Neuronal stem cell (in vitro differentiated cells): ENCODE measurements around the gene OTOA.
"Not testable (repeated sequence)": the region's sequence is repeated elsewhere in the genome, so short reads cannot be mapped to it uniquely, and the experiment has no call there.

ENCODE experiments used
- DNase-seq: peaks from one replicate; pipeline ENCODE4 v3.0.0-alpha.2; 2013; ENCODE audit warnings: low spot score
- H2AFZ ChIP-seq: one replicate; pipeline ENCODE4 v1.6.1; 2013; ENCODE audit warnings: mild to moderate bottlenecking, low read length, inconsistent platforms
- H2AK5ac ChIP-seq: 2 replicates; pipeline ENCODE4 v1.6.1; 2013; ENCODE audit warnings: low read depth, mild to moderate bottlenecking, inconsistent platforms, low read length, moderate library complexity, mixed read lengths
- H2BK120ac ChIP-seq: 2 replicates; pipeline ENCODE4 v1.6.1; 2013; ENCODE audit warnings: low read depth, mild to moderate bottlenecking, inconsistent platforms, low read length, moderate library complexity, mixed read lengths
- H2BK12ac ChIP-seq: one replicate; pipeline ENCODE4 v1.6.1; 2013; ENCODE audit warnings: low read length, inconsistent platforms
- H2BK15ac ChIP-seq: 2 replicates; pipeline ENCODE4 v1.6.1; 2013; ENCODE audit warnings: mild to moderate bottlenecking, low read length, inconsistent platforms, mixed read lengths
- H2BK5ac ChIP-seq: one replicate; pipeline ENCODE4 v1.6.1; 2013; ENCODE audit warnings: inconsistent platforms, mild to moderate bottlenecking, low read length, moderate library complexity
- H3K14ac ChIP-seq: one replicate; pipeline ENCODE4 v1.6.1; 2013; ENCODE audit warnings: low read length, inconsistent platforms
- H3K18ac ChIP-seq: 2 replicates; pipeline ENCODE4 v1.6.1; 2013; ENCODE audit warnings: low read length, inconsistent platforms
- H3K23ac ChIP-seq: 2 replicates; pipeline ENCODE4 v1.6.1; 2013; ENCODE audit warnings: low read depth, mild to moderate bottlenecking, mixed read lengths, low read length, inconsistent platforms; ENCODE audit not compliant: poor library complexity
- H3K27ac ChIP-seq: replicated peaks from 3 replicates; pipeline ENCODE4 v1.5.1; 2013; ENCODE audit warnings: low read length, inconsistent platforms
- H3K27me3 ChIP-seq, 3 experiments: 2 replicates each; pipeline ENCODE4 v1.6.1; 2013; ENCODE audit warnings: low read length in 3 of 3, mild to moderate bottlenecking in 2 of 3, inconsistent platforms in 1 of 3, low read depth in 1 of 3, mixed read lengths in 1 of 3, moderate library complexity in 1 of 3; ENCODE audit not compliant: control insufficient read depth in 3 of 3, insufficient read depth in 3 of 3
- H3K36me3 ChIP-seq, 2 donors: replicated peaks in 1 of 2; 2 replicates each; pipeline ENCODE4 v1.6.1; 2013; ENCODE audit warnings: low read length in 2 of 2; ENCODE audit not compliant: control insufficient read depth in 2 of 2, insufficient read depth in 2 of 2
- H3K4ac ChIP-seq: 2 replicates; pipeline ENCODE4 v1.6.1; 2013; ENCODE audit warnings: inconsistent platforms, mild to moderate bottlenecking, low read length, moderate library complexity
- H3K4me1 ChIP-seq, 2 donors: 1 replicate in 1 of 2; 2 replicates in 1 of 2; pipeline ENCODE4 v1.6.1; 2013; ENCODE audit warnings: low read length in 2 of 2, low read depth in 1 of 2; ENCODE audit not compliant: control insufficient read depth in 2 of 2, insufficient read depth in 1 of 2
- H3K4me2 ChIP-seq: one replicate; pipeline ENCODE4 v1.6.1; 2013; ENCODE audit warnings: mild to moderate bottlenecking, low read length, inconsistent platforms; ENCODE audit not compliant: insufficient read depth, poor library complexity, severe bottlenecking
- H3K4me3 ChIP-seq, 2 donors: 2 replicates each; pipeline ENCODE4 v1.5.1; 2013; ENCODE audit warnings: low read length in 2 of 2, mild to moderate bottlenecking in 2 of 2, inconsistent platforms in 1 of 2, moderate library complexity in 1 of 2
- H3K79me1 ChIP-seq: one replicate; pipeline ENCODE4 v1.6.1; 2013; ENCODE audit warnings: low read depth, mild to moderate bottlenecking, inconsistent platforms, low read length, moderate library complexity
- H3K9ac ChIP-seq: one replicate; pipeline ENCODE4 v1.6.1; 2013; ENCODE audit warnings: mild to moderate bottlenecking, low read depth, low read length, inconsistent platforms; ENCODE audit not compliant: poor library complexity
- H3K9me3 ChIP-seq, 2 donors: replicated peaks in 1 of 2; 2 replicates each; pipeline versions ENCODE3 to v1.6.1; 2013; ENCODE audit warnings: low read length in 2 of 2, mild to moderate bottlenecking in 2 of 2, inconsistent platforms in 1 of 2, low read depth in 1 of 2, mixed read lengths in 1 of 2, moderate library complexity in 1 of 2; ENCODE audit not compliant: control insufficient read depth in 2 of 2, insufficient read depth in 1 of 2
- H4K8ac ChIP-seq: one replicate; pipeline ENCODE4 v1.6.1; 2013; ENCODE audit warnings: low read depth, mild to moderate bottlenecking, inconsistent platforms, low read length, moderate library complexity
- H4K91ac ChIP-seq: one replicate; pipeline ENCODE4 v1.6.1; 2013; ENCODE audit warnings: low read length, low read depth, mild to moderate bottlenecking, inconsistent platforms; ENCODE audit not compliant: poor library complexity
- WGBS, 2 donors: extraction: QIAGEN DNeasy Blood & Tissue Kit; methylation state at CpG; one replicate each; pipeline ENCODE4 v1.1.7; 2013; ENCODE audit warnings: missing lambda C conversion rate in 2 of 2, mixed read lengths in 1 of 2; ENCODE audit not compliant: insufficient read length in 2 of 2, insufficient replicate concordance in 1 of 2; ENCODE audit errors: extremely low coverage in 2 of 2; 5-methylcytosine and 5-hydroxymethylcytosine counted together

The OTOA gene

GRCh38 chr16:21768810-21769209 lies 105.0 kb downstream of the OTOA start:
- not testable (repeated sequence) for H3K27ac ChIP-seq, H2BK120ac ChIP-seq, H3K4ac ChIP-seq, H3K9me3 ChIP-seq, DNase-seq, H3K23ac ChIP-seq, H3K9ac ChIP-seq, H3K18ac ChIP-seq, H3K4me1 ChIP-seq, H2BK15ac ChIP-seq, H3K4me3 ChIP-seq, H3K4me2 ChIP-seq, H2AK5ac ChIP-seq, H4K8ac ChIP-seq, H3K27me3 ChIP-seq, H2AFZ ChIP-seq, H3K36me3 ChIP-seq, H3K79me1 ChIP-seq, H2BK12ac ChIP-seq, H4K91ac ChIP-seq, H2BK5ac ChIP-seq, H3K14ac ChIP-seq
- WGBS, 2 donors = no CpG with 5 or more reads among the region's 5 CpGs

DNA sequence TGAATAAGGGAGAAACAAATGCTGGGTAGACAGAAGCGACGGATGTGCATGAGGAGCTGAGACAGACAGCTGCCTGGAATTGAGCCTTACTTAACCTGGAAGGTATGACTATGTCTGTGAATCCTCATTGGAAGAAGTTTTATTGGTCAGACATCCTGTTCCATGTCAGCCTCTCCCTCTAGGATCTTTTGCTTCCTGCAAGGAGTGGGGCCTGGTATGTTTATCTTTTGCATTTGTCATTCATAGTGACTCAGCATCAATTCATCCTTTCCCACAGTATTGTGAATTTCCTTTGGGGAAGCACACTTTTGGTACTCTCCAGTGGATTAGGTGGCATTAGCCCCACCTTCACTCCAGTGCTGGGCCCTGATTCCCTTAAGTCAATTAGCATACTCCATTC lies 105.5 kb downstream of the OTOA start:
- H3K4me2 ChIP-seq, H2BK15ac ChIP-seq, H3K36me3 ChIP-seq, H3K4me3 ChIP-seq, H3K27me3 ChIP-seq, H3K4ac ChIP-seq, DNase-seq, H3K79me1 ChIP-seq, H3K18ac ChIP-seq, H4K8ac ChIP-seq, H3K9ac ChIP-seq, H2AK5ac ChIP-seq, H2AFZ ChIP-seq, H2BK12ac ChIP-seq, H3K27ac ChIP-seq, H3K9me3 ChIP-seq, H3K23ac ChIP-seq, H2BK5ac ChIP-seq, H3K14ac ChIP-seq, H4K91ac ChIP-seq, H2BK120ac ChIP-seq, H3K4me1 ChIP-seq: not testable (repeated sequence)
- no CpG with 5 or more reads among the region's 2 CpGs for WGBS, 2 donors

DNA sequence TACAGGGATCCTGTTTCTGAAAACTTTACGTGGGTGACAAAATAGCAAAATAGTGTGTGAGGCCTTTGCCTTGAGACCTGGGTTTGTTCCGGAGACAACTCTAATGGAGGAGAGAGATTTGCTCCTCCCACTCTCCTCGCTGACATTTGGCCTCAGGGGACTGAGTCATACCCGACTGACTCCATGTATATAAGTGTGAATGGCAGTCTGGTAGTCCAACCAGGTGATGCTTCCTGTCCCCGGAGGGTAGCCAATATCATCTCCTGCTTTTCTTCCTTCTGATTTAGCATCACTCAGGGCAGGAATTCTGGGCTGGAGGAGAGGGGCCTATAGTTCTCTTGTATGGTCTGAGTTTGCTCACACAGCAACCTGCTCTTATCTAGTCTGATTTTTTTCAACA lies 106.8 kb downstream of the OTOA start:
- not testable (repeated sequence) for H3K4me3 ChIP-seq

GRCh38 chr16:21772547-21773206 lies 108.9 kb downstream of the OTOA start:
- H2AK5ac ChIP-seq, H3K9ac ChIP-seq, H2BK5ac ChIP-seq, H3K4me3 ChIP-seq, H4K91ac ChIP-seq, H3K27me3 ChIP-seq, H3K18ac ChIP-seq, H3K27ac ChIP-seq, H2AFZ ChIP-seq, H3K4me1 ChIP-seq, H2BK12ac ChIP-seq, H3K4me2 ChIP-seq, H2BK120ac ChIP-seq, DNase-seq, H2BK15ac ChIP-seq, H3K14ac ChIP-seq, H3K9me3 ChIP-seq, H3K23ac ChIP-seq, H3K4ac ChIP-seq, H3K36me3 ChIP-seq, H4K8ac ChIP-seq, H3K79me1 ChIP-seq: not testable (repeated sequence)
- no CpG with 5 or more reads among the region's 9 CpGs for whole genome bisulfite sequencing, 2 donors

More for the DNA sequence above, 106.8 kb downstream of the OTOA start:
- H3K4me2 ChIP-seq, H4K91ac ChIP-seq, H3K4ac ChIP-seq, H2BK15ac ChIP-seq, H3K9ac ChIP-seq, H4K8ac ChIP-seq, H3K18ac ChIP-seq, H2BK5ac ChIP-seq, H2AK5ac ChIP-seq, H2BK12ac ChIP-seq, H3K27ac ChIP-seq, H3K14ac ChIP-seq, H3K9me3 ChIP-seq, H2AFZ ChIP-seq, H3K79me1 ChIP-seq, DNase-seq, H3K23ac ChIP-seq, H2BK120ac ChIP-seq, H3K4me1 ChIP-seq, H3K27me3 ChIP-seq, H3K36me3 ChIP-seq: not testable (repeated sequence)
- no CpG with 5 or more reads among the region's 5 CpGs for WGBS, 2 donors
